H1 (cell line): Measurements from ENCODE around the gene BYSL.

Source experiments
- EP300 ChIP-seq, 2 experiments: IDR thresholded peaks; 1 replicate in 1 of 2; 2 replicates in 1 of 2; pipeline ENCODE4 v1.6.1; 2011 to 2012; ENCODE audit warnings: low read depth in 2 of 2, low read length in 2 of 2, mild to moderate bottlenecking in 2 of 2, borderline replicate concordance in 1 of 2, inconsistent platforms in 1 of 2, moderate library complexity in 1 of 2
- JUND ChIP-seq: IDR thresholded peaks from 2 replicates; pipeline ENCODE4 v1.6.1; 2011; ENCODE audit warnings: mild to moderate bottlenecking, improper control_type of control experiment, low read length
- NRF1 ChIP-seq: IDR thresholded peaks from 2 replicates; pipeline ENCODE4 v1.6.1; 2011; ENCODE audit warnings: mild to moderate bottlenecking, low read depth, low read length, improper control_type of control experiment
- PHF8 ChIP-seq: fragments of 200-600 bp; sonication (generic); conservative IDR thresholded peaks from 2 replicates; pipeline ENCODE4 v1.7.1; 2012; ENCODE audit warnings: low read depth, mild to moderate bottlenecking, inconsistent platforms, low read length, moderate library complexity
- POLR2A ChIP-seq, 2 experiments: IDR thresholded peaks; 1 replicate in 1 of 2; 2 replicates in 1 of 2; pipeline ENCODE4 v1.6.1; 2011; ENCODE audit warnings: low read depth in 2 of 2, low read length in 2 of 2, mild to moderate bottlenecking in 2 of 2; ENCODE audit errors: control extremely low read depth in 1 of 2
- POLR2AphosphoS5 ChIP-seq: IDR thresholded peaks from 2 replicates; pipeline ENCODE4 v1.6.1; 2011; ENCODE audit warnings: low read depth, low read length
- RAD21 ChIP-seq, 2 experiments: IDR thresholded peaks in 1 of 2; conservative IDR thresholded peaks in 1 of 2; 2 replicates each; pipeline ENCODE4 v1.6.1; 2011; ENCODE audit warnings: low read depth in 2 of 2, low read length in 2 of 2, improper control_type of control experiment in 1 of 2, inconsistent platforms in 1 of 2, mild to moderate bottlenecking in 1 of 2, moderate library complexity in 1 of 2
- TAF1 ChIP-seq: IDR thresholded peaks from 2 replicates; pipeline ENCODE4 v1.6.1; 2011; ENCODE audit warnings: mild to moderate bottlenecking, low read depth, low read length
- TF ChIP-seq, protein P1 (sequence below): IDR thresholded peaks from 2 replicates; pipeline ENCODE4 v1.6.1; 2011; ENCODE audit warnings: low read depth, mild to moderate bottlenecking, low read length; ENCODE audit not compliant: insufficient read depth
- TF ChIP-seq, protein P2 (sequence below), 3 experiments: IDR thresholded peaks; 1 replicate in 2 of 3; 2 replicates in 1 of 3; pipeline versions ENCODE4 v1.5.1 to v1.6.1; 2011; ENCODE audit warnings: low read length in 3 of 3, mild to moderate bottlenecking in 3 of 3, inconsistent platforms in 2 of 3, low read depth in 1 of 3, moderate library complexity in 1 of 3; ENCODE audit not compliant: insufficient read depth in 1 of 3; ENCODE audit errors: control extremely low read depth in 1 of 3

DNA sequence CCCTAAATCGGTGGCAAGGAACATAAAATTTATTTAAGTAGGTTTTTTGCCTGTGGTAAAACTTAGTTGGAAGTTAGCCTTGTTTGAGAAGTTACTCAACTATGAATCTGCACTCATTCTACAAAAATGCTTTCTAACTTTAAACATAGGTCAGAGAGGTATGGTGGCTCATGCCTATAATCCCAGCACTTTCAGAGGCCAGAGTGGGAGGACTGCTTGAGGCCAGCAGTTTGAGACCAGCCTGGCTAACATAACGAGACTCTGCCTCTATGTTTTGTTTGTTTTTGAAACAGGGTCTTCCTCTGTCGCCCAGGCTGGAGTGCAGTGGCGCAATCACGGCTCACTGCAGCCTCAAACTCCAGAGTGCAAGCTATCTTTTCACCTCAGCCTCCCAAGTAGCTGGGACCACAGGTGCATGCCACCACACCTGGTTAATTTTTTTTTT is 42.3 kb upstream of the BYSL start:
- TF ChIP-seq JUND (no peak), PHF8 (no peak), TAF1 (no peak), RAD21 (IDR thresholded peaks at IDR 0.05 in 1 of 2, conservative IDR thresholded peaks at IDR 0.05 in 1 of 2; ENCODE audit: low read depth in 2 of 2, low read length in 2 of 2) (no peak), POLR2AphosphoS5 (no peak), POLR2A (IDR thresholded peaks at IDR 0.05; ENCODE audit: control extremely low read depth in 1 of 2, low read depth in 2 of 2, low read length in 2 of 2) (no peak), NRF1 (no peak), EP300 (IDR thresholded peaks at IDR 0.05; ENCODE audit: borderline replicate concordance in 1 of 2, low read depth in 2 of 2, low read length in 2 of 2) (no peak)
- TF ChIP-seq, protein P1, sequence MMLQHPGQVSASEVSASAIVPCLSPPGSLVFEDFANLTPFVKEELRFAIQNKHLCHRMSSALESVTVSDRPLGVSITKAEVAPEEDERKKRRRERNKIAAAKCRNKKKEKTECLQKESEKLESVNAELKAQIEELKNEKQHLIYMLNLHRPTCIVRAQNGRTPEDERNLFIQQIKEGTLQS, result no peak
- TF ChIP-seq, protein P2, sequence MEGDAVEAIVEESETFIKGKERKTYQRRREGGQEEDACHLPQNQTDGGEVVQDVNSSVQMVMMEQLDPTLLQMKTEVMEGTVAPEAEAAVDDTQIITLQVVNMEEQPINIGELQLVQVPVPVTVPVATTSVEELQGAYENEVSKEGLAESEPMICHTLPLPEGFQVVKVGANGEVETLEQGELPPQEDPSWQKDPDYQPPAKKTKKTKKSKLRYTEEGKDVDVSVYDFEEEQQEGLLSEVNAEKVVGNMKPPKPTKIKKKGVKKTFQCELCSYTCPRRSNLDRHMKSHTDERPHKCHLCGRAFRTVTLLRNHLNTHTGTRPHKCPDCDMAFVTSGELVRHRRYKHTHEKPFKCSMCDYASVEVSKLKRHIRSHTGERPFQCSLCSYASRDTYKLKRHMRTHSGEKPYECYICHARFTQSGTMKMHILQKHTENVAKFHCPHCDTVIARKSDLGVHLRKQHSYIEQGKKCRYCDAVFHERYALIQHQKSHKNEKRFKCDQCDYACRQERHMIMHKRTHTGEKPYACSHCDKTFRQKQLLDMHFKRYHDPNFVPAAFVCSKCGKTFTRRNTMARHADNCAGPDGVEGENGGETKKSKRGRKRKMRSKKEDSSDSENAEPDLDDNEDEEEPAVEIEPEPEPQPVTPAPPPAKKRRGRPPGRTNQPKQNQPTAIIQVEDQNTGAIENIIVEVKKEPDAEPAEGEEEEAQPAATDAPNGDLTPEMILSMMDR (IDR thresholded peaks at IDR 0.05; ENCODE audit: control extremely low read depth in 1 of 3, insufficient read depth in 1 of 3, low read depth in 1 of 3, low read length in 3 of 3), result no peak
